H1 (cell line): ENCODE results near the gene ZW10. TPM values are rescaled to one million over a fixed set of nuclear protein-coding genes. Genes with fewer than 3 reads are reported as not detected.

Experiments used
- JUN ChIP-seq: IDR thresholded peaks from 2 replicates; pipeline ENCODE4 v1.6.1; 2011; ENCODE audit warnings: low read depth, mild to moderate bottlenecking, improper control_type of control experiment, low read length
- KDM4A ChIP-seq: IDR thresholded peaks from one replicate; pipeline ENCODE4 v1.7.1; 2012; ENCODE audit warnings: low read depth, mild to moderate bottlenecking, moderate library complexity, low read length, inconsistent platforms; ENCODE audit not compliant: severe bottlenecking
- POLR2A ChIP-seq, 2 experiments: IDR thresholded peaks; 1 replicate in 1 of 2; 2 replicates in 1 of 2; pipeline ENCODE4 v1.6.1; 2011; ENCODE audit warnings: low read depth in 2 of 2, low read length in 2 of 2, mild to moderate bottlenecking in 2 of 2; ENCODE audit errors: control extremely low read depth in 1 of 2
- RAD21 ChIP-seq, 2 experiments: IDR thresholded peaks in 1 of 2; conservative IDR thresholded peaks in 1 of 2; 2 replicates each; pipeline ENCODE4 v1.6.1; 2011; ENCODE audit warnings: low read depth in 2 of 2, low read length in 2 of 2, improper control_type of control experiment in 1 of 2, inconsistent platforms in 1 of 2, mild to moderate bottlenecking in 1 of 2, moderate library complexity in 1 of 2
- SAP30 ChIP-seq: fragments of 300-600 bp; sonication (generic); IDR thresholded peaks from 2 replicates; pipeline ENCODE4 v1.7.1; 2012; ENCODE audit warnings: low read length, moderate library complexity, mild to moderate bottlenecking, inconsistent platforms; ENCODE audit not compliant: insufficient read depth, insufficient replicate concordance
- TBP ChIP-seq: IDR thresholded peaks from 2 replicates; pipeline ENCODE4 v1.6.1; 2011; ENCODE audit warnings: low read depth, low read length, improper control_type of control experiment
- polyA plus RNA-seq, 7 experiments: library from polyadenylated mRNA; depleted of rRNA in 3 of 7; stranded (reverse) in 5 of 7; unstranded in 2 of 7; fragments of >200 nt in 5 of 7; fragments of 200-250 nt in 2 of 7; gene quantifications; 1 replicate in 5 of 7; 2 replicates in 1 of 7; 4 replicates in 1 of 7; pipeline versions ENCODE4 v1.2.1 to v1.2.3, GENCODE V29; 2011 to 2013; ENCODE audit warnings: missing spikeins in 2 of 7, mixed read lengths in 2 of 7
- total RNA-seq: library from RNA; stranded (reverse); fragmentation: NEBNext Ultra II Directional; extraction: Animal tissue kit (Norgen Biotek cat#: 25700); gene quantifications from 2 replicates; pipeline ENCODE4 v1.2.1, GENCODE V29; 2021

ZW10 gene
- total and polyA plus RNA-seq, 2 of the 8 experiments (the other 6 are each of a cell fraction or from before 2014, with no cell fraction given): 9.0 to 25.3 TPM

- TF ChIP-seq RAD21 (IDR thresholded peaks at IDR 0.05 in 1 of 2, conservative IDR thresholded peaks at IDR 0.05 in 1 of 2; ENCODE audit: low read depth in 2 of 2, low read length in 2 of 2): no peak
- TF ChIP-seq POLR2A (IDR thresholded peaks at IDR 0.05; ENCODE audit: control extremely low read depth in 1 of 2, low read depth in 2 of 2, low read length in 2 of 2): no peak
- TF ChIP-seq TBP: no peak
- no peak for TF ChIP-seq SAP30
- TF ChIP-seq JUN: no peak
- TF ChIP-seq KDM4A: no peak
These were observed 72.0 kb downstream of the ZW10 start (continued) for GRCh38 chr11:113701491-113701890.
